GM23248 (cell line): ENCODE data around the gene NDUFS1. TPM values are rescaled to one million over a fixed set of nuclear protein-coding genes. Genes with fewer than 3 reads are reported as not detected.

Source experiments
- DNase-seq: peaks from one replicate; pipeline ENCODE4 v3.0.0-alpha.2; 2015
- H2AFZ ChIP-seq: fragments of 200-600 bp; sonication (generic); 2 replicates; pipeline ENCODE4 v1.6.1; 2016; ENCODE audit warnings: antibody characterized with exemption
- H3F3A ChIP-seq: fragments of 200-600 bp; sonication (generic); 2 replicates; pipeline ENCODE4 v1.6.1; 2016; ENCODE audit warnings: mild to moderate bottlenecking, antibody characterized with exemption, mixed run types; ENCODE audit not compliant: insufficient read depth
- H3K27ac ChIP-seq: fragments of 200-600 bp; sonication (generic); 2 replicates; pipeline ENCODE4 v1.5.1; 2016; ENCODE audit warnings: mild to moderate bottlenecking
- H3K27me3 ChIP-seq: fragments of 200-600 bp; sonication (generic); replicated peaks from 2 replicates; pipeline ENCODE4 v1.6.1; 2016; ENCODE audit warnings: mild to moderate bottlenecking; ENCODE audit not compliant: insufficient read depth
- H3K36me3 ChIP-seq: fragments of 200-600 bp; sonication (generic); 2 replicates; pipeline ENCODE4 v1.6.1; 2016; ENCODE audit warnings: low read depth, mild to moderate bottlenecking
- H3K4me1 ChIP-seq: fragments of 200-600 bp; sonication (generic); 2 replicates; pipeline ENCODE4 v1.6.1; 2016; ENCODE audit warnings: mild to moderate bottlenecking; ENCODE audit not compliant: insufficient read depth
- H3K4me2 ChIP-seq: fragments of 200-600 bp; sonication (generic); one replicate; pipeline ENCODE4 v1.6.1; 2016; ENCODE audit warnings: mild to moderate bottlenecking; ENCODE audit not compliant: unreplicated experiment
- H3K4me3 ChIP-seq: fragments of 200-600 bp; sonication (generic); 2 replicates; pipeline ENCODE4 v1.5.1; 2016; ENCODE audit warnings: mild to moderate bottlenecking
- H3K79me2 ChIP-seq: fragments of 200-600 bp; sonication (generic); 2 replicates; pipeline ENCODE4 v1.6.1; 2016; ENCODE audit warnings: mild to moderate bottlenecking; ENCODE audit not compliant: insufficient read depth
- H3K9ac ChIP-seq: fragments of 200-600 bp; sonication (generic); 2 replicates; pipeline ENCODE4 v1.6.1; 2016; ENCODE audit warnings: mild to moderate bottlenecking
- H3K9me2 ChIP-seq: fragments of 200-600 bp; sonication (generic); 2 replicates; pipeline ENCODE4 v1.6.1; 2016; ENCODE audit warnings: mixed run types, mild to moderate bottlenecking, moderate library complexity; ENCODE audit not compliant: insufficient read depth
- H3K9me3 ChIP-seq: fragments of 200-600 bp; sonication (generic); one replicate; pipeline ENCODE4 v1.6.1; 2017; ENCODE audit warnings: low read depth
- H4K20me1 ChIP-seq: fragments of 200-600 bp; sonication (generic); 2 replicates; pipeline ENCODE4 v1.6.0; 2016; ENCODE audit not compliant: insufficient read depth
- EZH2 ChIP-seq: fragments of 200-600 bp; sonication (generic); IDR thresholded peaks from 2 replicates; pipeline ENCODE4 v1.6.1; 2018; ENCODE audit warnings: antibody characterized with exemption, mild to moderate bottlenecking; ENCODE audit not compliant: insufficient read depth, poor library complexity, severe bottlenecking
- EZH2phosphoT487 ChIP-seq: fragments of 200-600 bp; sonication (generic); IDR thresholded peaks from 2 replicates; pipeline ENCODE4 v1.6.1; 2018; ENCODE audit warnings: antibody characterized with exemption, moderate library complexity, mild to moderate bottlenecking, low read depth; ENCODE audit not compliant: insufficient read depth
- WGBS, 2 experiments: methylation state at CpG; one replicate each; pipeline ENCODE4 v1.1.6; 2015 to 2017; ENCODE audit warnings: low lambda C conversion rate in 2 of 2, low coverage in 1 of 2; ENCODE audit errors: missing lambda C conversion rate in 2 of 2; 5-methylcytosine and 5-hydroxymethylcytosine counted together
- in situ Hi-C: fragments of 300-500 bp; cut with MboI; formaldehyde crosslinking; loops from 2 replicates; pipeline ENCODE4 v1.15.0; 2020
- polyA plus RNA-seq: library from polyadenylated mRNA; unstranded; fragments of >200 nt; fragmentation: Nextera tagmentation; extraction: Ambion mirVana; gene quantifications from 2 replicates; pipeline ENCODE4 v1.2.1, GENCODE V29; 2016
- total RNA-seq: library from RNA; depleted of rRNA; stranded (reverse); fragments of >200 nt; shearing (Covaris generic); gene quantifications from 2 replicates; pipeline ENCODE4 v1.2.3, GENCODE V29; 2014

NDUFS1 gene
- total and polyA plus RNA-seq, 2 experiments from 2014 or later: 52.0 to 77.0 TPM

- H3K79me2 ChIP-seq: no peaks in the 10 kb centered on the region
- WGBS, 2 experiments: 26 to 42% methylated on average over 2 of the region's 2 CpGs
- H3K27me3 ChIP-seq: no peaks in the 10 kb centered on the region
- peaks cover 6% of the 10 kb centered on the region; the same call in 1 of the 2 replicates for H3F3A ChIP-seq
- no peaks in the 10 kb centered on the region for H3K36me3 ChIP-seq
- in situ Hi-C loops: no loop called here
- H3K4me1 ChIP-seq: peaks cover 8% of the 10 kb centered on the region; the same call in 1 of the 2 replicates
- no peak for DNase-seq
- H3K9me3 ChIP-seq: no peaks in the 10 kb centered on the region
- H3K9me2 ChIP-seq: no peaks in the 10 kb centered on the region
- H3K4me2 ChIP-seq: no peak overlapping the region
- no peaks in the 10 kb centered on the region for H4K20me1 ChIP-seq
- TF ChIP-seq EZH2phosphoT487 (no peak), EZH2 (no peak)
- no peak overlapping the region for H3K4me3 ChIP-seq
- H3K27ac ChIP-seq: no peak overlapping the region
- H2AFZ ChIP-seq: no peak overlapping the region
- no peak overlapping the region for H3K9ac ChIP-seq
Measured at GRCh38 chr2:206193671-206194357, 34.6 kb upstream of the NDUFS1 start.

- Histone ChIP-seq H3K9me3 (no peaks in the 10 kb centered on the region), H2AFZ (no peak overlapping the region), H3F3A (no peaks in the 10 kb centered on the region), H3K4me3 (no peak overlapping the region), H3K79me2 (no peaks in the 10 kb centered on the region), H4K20me1 (no peaks in the 10 kb centered on the region), H3K27me3 (no peaks in the 10 kb centered on the region), H3K27ac (no peak overlapping the region), H3K36me3 (no peaks in the 10 kb centered on the region), H3K4me1 (no peaks in the 10 kb centered on the region), H3K9me2 (no peaks in the 10 kb centered on the region), H3K9ac (no peak overlapping the region), H3K4me2 (no peak overlapping the region)
- no peak for DNase-seq
- 83 to 85% methylated on average over 3 of the region's 3 CpGs for WGBS, 2 experiments
- no peak for TF ChIP-seq EZH2phosphoT487
- no peak for TF ChIP-seq EZH2
- in situ Hi-C loops: no loop called here
Measured at GRCh38 chr2:206192157-206192556, 32.9 kb upstream of the NDUFS1 start.

GRCh38 chr2:206190689-206191088 is 31.4 kb upstream of the NDUFS1 start:
- Histone ChIP-seq H4K20me1 (no peaks in the 10 kb centered on the region), H3K9me3 (no peaks in the 10 kb centered on the region), H3K4me3 (no peak overlapping the region), H3K36me3 (no peaks in the 10 kb centered on the region), H3F3A (no peaks in the 10 kb centered on the region), H3K9me2 (no peaks in the 10 kb centered on the region), H3K27ac (no peak overlapping the region), H3K27me3 (no peaks in the 10 kb centered on the region), H3K4me1 (no peaks in the 10 kb centered on the region), H2AFZ (no peak overlapping the region), H3K9ac (no peak overlapping the region), H3K79me2 (no peaks in the 10 kb centered on the region), H3K4me2 (no peak overlapping the region)
- 62 to 66% methylated on average over 5 of the region's 5 CpGs for WGBS, 2 experiments
- in situ Hi-C loops: no loop called here
- no peak for DNase-seq
- TF ChIP-seq EZH2 (no peak), EZH2phosphoT487 (no peak)

GRCh38 chr2:206190111-206190510 is 30.9 kb upstream of the NDUFS1 start:
- Histone ChIP-seq H3K36me3 (no peaks in the 10 kb centered on the region), H3K4me2 (no peak overlapping the region), H3F3A (no peaks in the 10 kb centered on the region), H4K20me1 (no peaks in the 10 kb centered on the region), H3K27me3 (no peaks in the 10 kb centered on the region), H3K9me2 (no peaks in the 10 kb centered on the region), H3K4me3 (no peak overlapping the region), H3K4me1 (no peaks in the 10 kb centered on the region), H2AFZ (no peak overlapping the region), H3K27ac (no peak overlapping the region), H3K9ac (no peak overlapping the region), H3K9me3 (no peaks in the 10 kb centered on the region), H3K79me2 (no peaks in the 10 kb centered on the region)
- in situ Hi-C loops: no loop called here
- 30 to 33% methylated on average over 2 of the region's 2 CpGs for WGBS, 2 experiments
- TF ChIP-seq EZH2 (no peak), EZH2phosphoT487 (no peak)
- DNase-seq: no peak
